ENCODE measurements around the gene SERPINE2.
A peak's percentile ranks its signal among the peaks of the same experiment; 100 is the strongest.
"Not testable (repeated sequence)": the region's sequence is repeated elsewhere in the genome, so short reads cannot be mapped to it uniquely, and the experiment has no call there.

Gene SERPINE2

DNA sequence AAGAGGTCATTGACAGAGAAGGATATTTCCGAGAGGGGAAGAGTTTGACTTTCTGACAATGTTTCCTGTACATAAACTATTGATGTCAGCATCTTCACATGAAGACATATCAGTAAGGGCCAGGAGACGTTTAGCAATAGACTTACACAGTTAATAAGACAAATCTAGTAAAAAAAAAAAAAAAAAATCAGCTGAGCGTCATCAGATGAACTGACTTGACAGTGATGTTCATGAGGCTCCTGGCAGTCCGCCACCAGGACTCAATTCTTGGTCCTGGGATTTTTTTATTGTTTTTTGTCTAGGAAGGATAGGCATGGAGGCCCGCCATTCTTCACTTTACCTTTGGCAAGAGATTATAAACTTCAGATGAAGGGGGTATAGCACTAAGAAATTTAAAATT, 67.4 kb downstream of the SERPINE2 start:
- no peak for DNase-seq

DNA sequence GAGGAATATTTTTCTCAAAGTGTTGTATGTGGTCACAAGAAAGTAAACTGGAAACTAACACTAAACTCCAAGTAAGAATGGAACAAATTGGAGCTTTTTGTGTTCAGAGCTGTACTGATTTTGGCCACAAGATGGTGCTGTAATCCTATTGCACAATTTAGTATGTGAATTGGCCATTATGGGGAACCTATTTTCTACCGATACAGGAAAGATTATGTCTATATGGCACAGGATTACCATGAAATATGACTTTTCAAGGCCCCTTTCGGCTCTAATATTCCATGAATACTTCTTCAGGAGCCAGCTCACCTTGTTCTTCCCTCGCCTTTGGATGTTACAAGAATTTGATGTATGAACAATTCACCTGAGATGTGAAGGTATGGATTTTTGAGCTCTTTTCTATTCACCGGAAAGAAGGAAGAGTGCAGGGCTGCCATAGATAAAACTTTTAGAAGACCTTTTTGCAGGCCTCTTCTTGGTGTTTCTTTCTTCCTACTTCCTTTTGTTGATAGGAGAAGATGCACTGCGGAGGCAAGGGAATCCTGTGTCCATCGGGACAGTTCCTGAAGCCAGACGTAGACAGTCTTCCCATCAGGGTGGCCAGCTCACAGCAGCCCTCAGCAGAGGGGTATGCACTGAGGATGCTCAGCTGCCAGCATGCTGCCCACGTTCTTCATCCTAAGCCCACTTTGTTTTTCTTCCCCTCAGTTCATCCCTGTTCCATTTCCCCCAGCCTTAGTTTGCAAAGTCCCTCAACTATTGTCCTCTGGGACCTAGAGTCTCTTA, 68.5 kb downstream of the SERPINE2 start:
- DNase-seq, result no peak

DNA sequence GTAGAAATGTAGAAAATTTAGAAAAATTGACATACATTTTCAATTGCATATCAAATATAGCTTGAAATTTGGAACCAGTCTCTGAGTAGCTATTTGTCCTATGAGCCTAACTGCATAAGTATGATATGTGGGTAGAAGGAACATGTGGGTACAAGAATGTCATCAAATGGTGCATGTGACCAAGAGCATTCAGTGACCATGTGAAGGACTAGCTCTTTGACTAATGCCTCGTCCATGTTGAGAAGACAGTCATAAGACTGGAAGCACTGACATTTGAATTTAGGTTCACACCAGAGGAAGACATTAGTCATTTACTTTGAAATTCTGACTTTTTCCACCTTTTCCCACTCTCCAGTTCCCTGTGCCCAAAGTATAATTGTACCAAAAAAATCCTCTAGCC, 69.2 kb downstream of the SERPINE2 start:
- no peak for DNase-seq

DNA sequence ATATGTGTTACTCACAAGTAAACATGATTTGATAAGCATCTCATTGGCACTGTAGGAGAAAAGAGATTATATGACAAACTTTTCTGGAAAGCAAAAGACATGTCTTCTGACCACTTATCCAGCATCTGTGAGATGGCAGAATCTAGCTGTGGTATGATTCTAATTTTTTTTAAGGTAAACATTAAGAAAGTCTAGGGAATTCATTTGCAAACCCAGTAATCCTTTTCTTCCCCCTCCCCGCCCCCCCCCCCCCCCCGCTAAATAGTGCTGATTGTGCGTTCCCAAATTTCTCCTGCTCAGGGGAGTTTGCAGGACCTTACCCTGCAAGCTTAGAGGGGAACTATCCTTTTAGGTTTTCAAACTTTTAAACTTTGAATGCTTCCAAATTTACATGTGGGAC, 69.8 kb downstream of the SERPINE2 start:
- no peak for DNase-seq

DNA sequence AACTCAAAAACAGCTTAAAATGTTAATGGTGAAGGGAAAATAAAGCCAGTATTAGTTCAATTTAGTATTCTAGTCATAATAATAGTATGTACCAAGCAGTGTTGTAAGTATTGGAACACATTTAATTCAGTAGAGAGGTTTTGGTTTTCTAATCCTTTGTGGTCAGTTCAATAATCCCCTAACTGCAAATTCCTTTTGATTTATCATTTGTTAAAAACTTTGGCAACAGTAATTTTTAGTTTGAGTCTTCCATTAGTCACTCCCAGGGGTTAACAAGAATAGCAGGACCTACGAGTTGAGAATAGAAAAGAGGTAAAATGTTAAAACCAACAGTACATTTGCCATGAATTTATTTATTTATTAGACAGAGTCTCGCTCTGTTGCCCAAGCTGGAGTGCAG, 71.1 kb downstream of the SERPINE2 start:
- no peak for DNase-seq

DNA sequence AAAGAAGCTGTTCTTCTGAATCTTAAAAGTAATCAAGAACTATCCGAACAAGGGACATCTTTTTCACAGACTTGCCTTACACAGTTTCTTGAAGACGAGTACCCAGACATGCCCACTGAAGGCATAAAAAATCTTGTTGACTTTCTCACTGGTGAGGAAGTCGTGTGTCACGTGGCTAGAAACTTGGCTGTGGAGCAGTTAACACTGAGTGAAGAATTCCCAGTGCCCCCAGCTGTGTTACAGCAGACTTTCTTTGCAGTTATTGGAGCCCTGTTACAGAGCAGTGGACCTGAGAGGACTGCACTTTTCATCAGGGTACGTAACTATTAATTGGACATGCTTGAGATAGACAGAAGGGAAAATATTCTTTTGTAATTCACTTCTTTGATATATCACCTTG, 79.4 kb downstream of the SERPINE2 start:
- DNase-seq, result no peak

DNA sequence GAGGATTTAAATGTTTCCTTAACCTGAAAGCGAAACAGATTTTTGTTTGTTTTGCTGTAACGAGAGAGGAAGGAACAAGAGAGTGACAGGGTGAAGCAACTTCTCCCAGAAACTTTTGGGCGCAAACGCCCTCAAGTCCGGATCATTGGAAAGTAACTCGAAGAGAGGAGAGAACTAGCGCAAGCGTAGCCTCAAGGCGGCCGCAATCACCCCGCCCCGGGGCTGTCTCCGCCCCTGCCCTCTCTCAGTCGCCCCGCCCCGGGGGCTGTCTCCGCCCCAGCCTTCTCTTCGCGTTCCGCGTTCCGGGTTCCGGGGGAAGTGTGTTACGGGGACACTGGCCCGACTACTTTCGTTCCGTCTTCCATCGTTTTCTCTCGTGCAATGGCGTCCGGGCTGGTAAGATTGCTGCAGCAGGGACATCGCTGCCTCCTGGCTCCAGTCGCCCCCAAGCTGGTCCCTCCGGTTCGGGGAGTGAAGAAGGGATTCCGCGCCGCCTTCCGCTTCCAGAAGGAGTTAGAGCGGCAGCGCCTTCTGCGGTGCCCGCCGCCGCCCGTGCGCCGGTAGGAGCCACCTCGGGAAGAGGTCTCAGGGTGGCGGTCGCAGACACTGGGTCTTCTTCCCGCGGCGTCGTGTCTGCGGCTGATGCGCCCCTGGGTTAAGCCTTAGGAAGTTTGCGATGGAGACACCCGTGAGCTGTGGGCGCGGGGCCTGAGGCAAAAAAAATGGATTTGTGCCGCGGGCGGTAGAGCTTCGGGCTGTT, 81.8 kb downstream of the SERPINE2 start, which contains the start of gene MRPL44:
Gene MRPL44, plus strand, starts transcription at position 372 of the 760 bp plus-strand sequence. Its CDS starts 10 bp downstream, at position 382.
- DNase-seq, result peak; percentile 84

DNA sequence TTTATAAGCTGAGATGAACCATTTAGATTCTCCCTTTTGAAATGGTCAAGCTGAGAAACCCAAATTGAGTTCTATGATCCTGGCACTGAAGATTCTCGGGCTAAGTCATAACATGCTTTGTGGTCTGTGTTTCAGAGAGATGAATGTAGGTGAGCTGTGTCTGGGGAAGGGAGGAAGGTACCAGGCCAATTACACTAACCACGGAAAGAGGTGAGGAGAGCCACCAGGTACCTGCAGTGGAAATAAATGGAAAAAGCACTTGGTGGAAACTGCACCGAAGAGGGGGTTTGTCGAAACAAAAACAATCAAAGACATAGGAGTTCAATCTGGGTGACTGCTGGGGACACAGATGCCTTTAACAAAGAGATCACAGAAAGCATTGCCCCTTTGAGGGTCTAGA, 82.8 kb downstream of the SERPINE2 start:
- DNase-seq, result no peak

DNA sequence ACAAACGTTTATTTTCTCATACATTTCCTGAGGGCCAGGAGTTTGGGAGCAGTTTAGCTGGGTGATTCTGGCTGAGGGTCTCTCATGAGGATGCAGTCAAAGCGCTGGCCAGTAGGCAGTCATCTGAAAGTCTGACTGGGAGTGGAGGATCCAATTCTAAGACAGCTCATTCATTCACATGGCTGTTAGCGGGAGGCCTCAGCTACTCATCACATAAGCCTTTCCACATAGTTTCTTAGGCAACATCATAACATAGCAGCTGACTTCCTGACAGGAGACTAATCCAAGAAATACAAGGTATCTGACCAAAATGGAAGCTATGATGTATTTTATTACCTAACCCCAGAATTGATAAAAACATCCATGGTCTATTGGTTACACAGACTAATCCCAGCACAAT, 84.7 kb downstream of the SERPINE2 start:
- no peak for DNase-seq

DNA sequence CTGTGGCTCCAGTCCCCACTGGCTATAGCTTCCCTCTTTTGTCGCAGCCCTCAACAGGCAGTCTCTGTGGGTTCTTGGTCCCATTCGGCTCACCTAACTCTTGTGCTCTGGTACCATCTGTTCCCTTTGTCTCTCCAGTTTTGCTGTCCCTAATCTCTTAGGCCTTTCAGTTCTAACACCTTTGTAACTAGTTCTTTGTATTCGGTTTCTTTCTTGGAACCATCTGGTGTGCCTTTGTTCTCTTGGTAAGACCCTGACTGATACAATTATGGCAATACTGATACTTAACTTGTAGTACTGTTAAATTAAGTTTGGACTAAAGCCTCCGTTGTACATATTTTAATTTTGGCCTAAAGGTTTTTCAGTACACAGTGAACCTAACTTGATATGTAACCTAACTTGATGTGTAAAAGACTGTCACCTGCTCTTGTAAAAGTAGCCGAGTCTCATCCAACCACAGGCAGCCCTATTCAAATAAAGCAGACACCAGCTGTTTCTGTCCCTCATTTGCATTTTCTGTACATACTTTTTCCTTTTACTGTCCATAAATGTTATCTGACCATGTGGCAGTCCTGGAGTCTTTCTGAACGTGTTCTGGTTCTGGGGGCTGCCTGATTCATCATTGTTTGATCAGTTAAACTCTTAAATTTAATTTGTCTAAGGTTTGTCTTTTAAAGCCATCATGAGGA, 86.7 kb downstream of the SERPINE2 start:
- no peak for DNase-seq

DNA sequence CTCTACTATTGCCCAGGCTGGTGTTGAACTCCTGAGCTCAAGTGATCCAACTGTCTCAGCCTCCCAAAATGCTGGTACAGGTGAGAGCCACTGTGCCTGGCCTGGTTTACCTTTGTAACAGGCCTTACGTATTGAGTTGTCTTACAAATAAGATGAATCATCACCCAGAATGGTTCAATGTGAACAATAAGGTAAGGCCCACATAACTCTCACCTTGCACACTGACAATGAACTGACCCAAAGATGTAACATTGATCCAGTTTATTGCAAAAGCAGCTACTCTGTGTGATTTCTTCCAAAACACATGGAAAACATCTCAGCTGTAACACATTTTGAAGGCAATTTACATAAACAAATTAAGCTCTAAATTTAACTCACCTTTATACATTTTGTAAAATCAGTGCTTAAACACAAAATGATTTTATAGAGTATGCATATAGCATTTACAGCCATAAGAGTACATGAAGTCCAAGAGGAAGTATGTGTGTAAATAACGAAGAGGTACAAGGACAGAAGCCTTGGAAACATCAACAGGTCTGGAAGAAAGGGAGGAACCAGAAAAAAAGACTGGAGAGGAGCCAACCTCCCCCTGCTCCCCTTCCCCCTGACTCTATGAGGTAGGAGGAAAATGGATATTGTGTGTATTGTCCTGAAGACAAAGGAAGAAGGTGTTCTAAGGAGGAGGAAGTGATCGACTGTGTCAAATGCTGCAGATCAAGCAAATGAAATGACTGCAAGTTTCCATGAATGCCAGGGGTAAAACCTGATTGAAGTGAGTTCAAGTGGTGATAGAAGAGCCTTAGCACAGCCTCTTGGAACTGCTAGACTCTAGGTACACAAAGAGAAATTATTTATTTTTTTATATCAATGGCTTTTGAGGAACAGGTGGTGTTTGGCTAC, 88.4 kb downstream of the SERPINE2 start:
- no peak for DNase-seq

DNA sequence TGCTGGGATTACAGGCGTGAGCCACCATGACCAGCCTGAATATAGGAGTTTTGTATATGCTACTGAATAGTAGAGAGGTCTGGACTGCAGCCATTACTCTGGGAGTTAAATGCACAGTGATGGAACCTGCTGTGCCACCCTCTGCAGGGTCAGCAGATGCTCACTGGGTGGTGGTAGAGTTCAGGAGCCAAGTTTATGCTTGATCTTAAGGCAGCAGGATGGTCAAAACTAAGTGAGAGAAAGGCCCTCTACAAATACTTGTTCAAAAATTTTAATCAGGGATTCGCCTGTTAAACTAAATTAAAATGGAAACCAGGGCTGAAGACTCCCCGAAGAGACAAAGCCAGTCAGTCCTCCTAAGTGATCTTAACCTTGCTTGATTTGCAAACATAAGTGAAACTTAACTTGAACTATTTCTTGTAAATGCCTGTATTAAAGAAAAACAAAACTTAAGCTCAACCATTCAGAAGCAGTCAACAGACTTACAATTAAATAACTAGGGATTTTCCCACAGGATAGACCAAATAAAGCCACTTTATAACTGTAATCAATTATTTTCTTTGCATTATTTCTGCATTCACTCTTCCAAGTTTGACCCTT, 89.7 kb downstream of the SERPINE2 start:
- DNase-seq, result no peak

DNA sequence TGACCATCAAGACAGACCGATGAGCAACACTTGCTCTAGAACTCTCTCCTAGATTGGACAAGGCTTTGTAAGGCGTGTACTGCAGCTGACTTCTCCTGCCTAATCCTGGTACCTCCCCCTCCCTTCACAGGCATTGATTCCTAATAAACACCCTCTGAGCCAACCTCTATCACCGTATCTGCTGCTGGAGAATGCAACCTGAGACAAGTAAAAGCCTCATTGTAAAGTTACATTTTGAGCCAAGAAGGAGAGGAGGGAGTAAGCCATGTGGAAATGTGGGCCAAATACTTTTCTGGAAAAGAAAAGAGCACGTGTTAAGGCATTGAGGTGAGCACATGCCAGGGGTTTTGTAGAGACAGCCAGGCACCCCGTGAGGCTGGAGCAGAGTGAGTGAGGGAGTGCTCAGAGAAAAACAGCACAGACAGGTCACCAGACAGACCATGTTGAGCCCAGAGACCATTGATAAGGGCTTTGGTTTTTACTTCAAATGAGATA, 91.3 kb downstream of the SERPINE2 start:
- DNase-seq, result no peak

DNA sequence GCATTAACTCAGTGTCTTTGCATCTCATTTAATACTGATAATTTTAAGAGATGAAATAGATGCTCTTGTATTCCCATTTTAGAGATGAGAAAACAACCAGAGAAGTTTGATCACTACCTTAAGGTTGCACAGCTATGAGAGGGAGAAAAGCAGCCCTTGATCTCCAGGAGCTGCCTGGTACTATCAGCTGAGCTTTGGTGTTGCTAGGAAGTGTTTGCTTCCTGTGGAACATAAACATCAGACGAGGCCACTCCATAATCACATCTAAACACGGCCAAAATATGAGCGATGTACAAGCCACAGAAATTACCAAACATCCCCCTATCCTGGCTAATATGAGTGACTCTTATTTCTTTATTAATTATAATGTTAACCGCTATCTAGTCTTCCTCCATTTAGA, 93.3 kb downstream of the SERPINE2 start:
- no peak for DNase-seq

DNA sequence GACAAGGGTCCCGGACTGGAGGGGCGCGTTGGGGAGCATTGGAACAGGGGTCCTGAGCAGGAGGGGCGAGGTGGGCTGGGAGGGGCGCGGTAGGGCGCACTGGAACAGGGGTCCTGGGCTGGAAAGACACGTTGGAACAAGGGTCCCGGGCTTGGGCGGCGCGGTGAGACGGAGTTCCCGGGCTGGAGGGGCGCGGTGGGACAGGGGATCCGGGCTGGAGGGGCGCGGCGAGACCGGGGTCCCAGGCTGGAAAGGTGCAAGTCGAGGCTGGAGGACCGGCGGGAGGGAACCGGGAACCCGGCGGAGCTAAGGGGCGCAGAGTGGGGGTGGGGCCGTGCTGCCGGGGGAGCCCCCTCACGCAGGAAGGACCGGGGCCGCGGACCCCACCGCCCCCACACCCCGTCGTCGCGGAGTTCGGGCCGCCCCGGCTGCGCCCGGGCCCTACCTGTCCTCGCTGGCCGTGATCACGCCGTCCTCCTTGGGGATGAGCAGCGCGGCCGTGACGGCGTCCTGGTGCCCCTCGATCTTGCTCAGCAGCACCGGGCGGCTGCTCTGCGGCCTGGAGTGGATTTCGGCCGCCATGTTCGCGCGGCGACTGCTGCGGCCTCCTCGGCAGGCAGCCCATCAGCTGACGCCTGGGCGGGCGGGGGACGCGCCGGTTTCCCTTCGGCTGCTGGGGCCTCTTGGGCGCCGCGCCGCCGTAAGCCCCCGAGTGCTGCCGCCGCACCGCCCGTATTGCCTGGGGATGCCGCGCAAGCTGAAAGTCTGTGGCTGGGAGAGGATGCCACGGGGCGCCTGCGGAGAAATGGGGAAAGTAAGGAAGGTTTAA, 94.2 kb downstream of the SERPINE2 start, which contains the start of gene WDFY1:
Gene WDFY1, minus strand, starts transcription at position 633 of the 829 bp plus-strand sequence. Its CDS starts 51 bp downstream, at position 582.
- DNase-seq, result peak; percentile 55

DNA sequence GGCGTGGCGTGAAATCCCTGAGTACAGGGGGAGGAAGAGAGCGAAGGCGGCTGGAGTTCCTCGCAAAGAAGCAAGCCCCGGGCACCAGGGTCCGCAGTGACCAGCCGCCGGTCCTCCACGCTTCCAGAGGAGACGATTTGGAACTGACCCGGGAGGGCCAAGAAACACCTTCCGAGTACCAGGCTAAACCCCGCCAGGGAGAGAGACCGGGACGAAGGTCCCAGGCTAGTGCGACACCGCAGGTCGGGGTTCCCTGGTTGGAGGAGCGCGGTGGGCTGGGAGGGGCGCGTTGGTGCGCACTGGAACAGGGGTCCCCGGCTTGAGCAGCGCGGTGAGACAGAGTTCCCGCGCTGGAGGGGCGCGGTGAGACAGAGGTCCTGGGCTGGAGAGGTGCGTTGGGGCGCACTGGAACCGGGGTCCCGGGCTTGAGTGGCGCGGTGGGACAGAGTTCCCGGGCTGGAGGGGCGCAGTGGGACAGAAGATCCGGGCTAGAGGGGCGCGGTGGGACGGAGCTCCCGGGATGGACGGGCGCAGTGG, 94.9 kb downstream of the SERPINE2 start:
- DNase-seq, result no peak

DNA sequence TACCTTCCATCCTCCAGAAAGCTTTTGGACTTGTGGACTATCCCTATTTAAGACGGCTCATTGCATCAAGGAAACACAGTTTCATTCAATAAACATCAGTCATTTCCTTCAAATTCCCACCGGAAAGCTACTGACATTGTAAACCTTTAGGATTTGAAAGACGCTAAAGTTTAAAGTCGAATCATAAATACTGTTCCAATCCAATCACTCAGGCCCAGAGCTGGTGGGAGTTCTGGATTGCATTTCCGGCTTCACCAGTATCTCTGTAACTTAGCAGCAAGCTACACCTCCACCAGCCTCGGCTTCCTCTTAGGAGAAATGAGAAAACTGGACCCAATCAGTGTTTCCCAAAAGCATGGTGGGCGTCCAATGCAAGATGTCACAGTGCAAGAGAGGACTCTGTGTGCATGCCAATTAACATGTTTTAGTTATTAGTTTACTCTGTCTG, 95.5 kb downstream of the SERPINE2 start:
- no peak for DNase-seq

DNA sequence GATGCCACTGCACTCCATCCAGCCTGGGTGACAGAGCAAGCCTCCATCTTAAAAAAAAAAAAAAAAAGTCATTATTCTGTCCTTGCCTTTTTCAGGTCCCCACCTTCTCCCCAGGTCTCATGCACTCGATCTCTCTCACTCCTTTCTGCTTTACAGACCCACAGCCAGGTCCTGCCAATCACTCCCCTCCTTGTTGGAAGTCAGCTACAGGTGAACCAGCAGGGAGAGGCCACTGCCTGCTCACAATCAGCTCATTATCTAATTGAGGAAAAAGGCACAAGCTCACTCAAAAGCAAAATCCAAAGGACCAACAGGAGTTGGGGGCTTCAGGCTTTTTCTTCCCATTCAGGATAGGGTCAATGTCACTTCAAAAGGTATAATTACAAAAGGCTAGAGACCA, 96.0 kb downstream of the SERPINE2 start:
- DNase-seq, result no peak

DNA sequence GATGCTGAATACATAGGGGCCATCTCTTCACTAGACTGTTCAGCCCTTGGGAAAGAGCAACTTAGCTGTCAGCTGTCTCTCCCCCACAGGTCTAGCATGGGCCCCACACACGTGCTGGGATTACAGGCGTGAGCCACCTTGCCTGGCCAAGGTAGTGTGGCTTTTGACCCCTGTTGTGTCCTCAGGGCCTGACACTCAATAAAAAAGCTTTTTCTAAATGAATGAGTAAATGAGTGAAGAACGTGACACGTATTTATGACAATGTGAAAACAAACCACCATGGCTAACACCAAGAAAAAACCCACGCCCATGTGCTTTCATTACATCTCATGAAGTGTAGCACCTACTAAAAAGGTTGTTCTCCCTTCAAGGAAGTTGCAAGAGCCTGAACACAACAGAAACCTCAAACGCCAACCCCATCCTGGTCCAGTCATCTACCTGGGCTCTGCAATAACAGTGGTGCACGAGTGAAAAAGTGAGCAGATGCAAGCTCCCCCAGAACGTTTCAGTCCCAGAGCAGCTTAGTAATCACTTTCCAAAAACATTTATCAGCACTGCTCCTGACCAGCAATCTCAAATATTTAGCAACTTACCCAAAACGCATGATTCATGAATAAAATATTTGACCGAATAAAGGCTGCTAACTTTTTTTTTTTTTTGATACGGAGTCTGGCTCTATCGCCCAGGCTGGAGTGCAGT, 97.4 kb downstream of the SERPINE2 start:
- DNase-seq, result no peak

DNA sequence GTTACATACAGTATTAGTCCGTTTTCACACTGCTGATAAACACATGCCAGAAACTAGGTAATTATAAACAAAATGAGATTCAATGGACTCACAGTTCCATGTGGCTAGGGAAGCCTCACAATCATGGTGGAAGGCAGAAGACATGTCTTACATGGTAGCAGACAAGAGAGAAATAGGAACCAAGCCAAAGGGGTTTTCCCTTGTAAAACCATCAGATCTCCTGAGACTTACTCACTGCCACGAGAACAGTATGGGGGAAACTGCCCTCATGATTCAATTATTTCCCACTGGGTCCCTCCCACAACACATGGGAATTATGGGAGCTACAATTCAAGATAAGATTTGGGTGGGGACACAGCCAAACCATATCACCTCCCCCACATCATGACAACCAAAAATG, 99.6 kb downstream of the SERPINE2 start:
- not testable (repeated sequence) for DNase-seq

All from NCI-H2107 (cell line).